ENCODE measurements around the gene OSBPL10. TPM values are rescaled to one million over a fixed set of nuclear protein-coding genes. Genes with fewer than 3 reads are reported as not detected.

OSBPL10 gene
- total RNA-seq, 1 donor from 2014 or later: 10.9 TPM

Other genes starting within 250 kb of the OSBPL10 start
- gene ZNF860, start 488 bp upstream of the OSBPL10 start, total RNA-seq: 0.89 TPM
- 25.4 TPM for gene GPD1L, start 125.4 kb upstream of the OSBPL10 start, total RNA-seq